ENCODE measurements around the gene SRGAP3. TPM values are rescaled to one million over a fixed set of nuclear protein-coding genes. Genes with fewer than 3 reads are reported as not detected.
A peak's percentile ranks its signal among the peaks of the same experiment; 100 is the strongest.

Gene SRGAP3
- total RNA-seq, 2 experiments from 2014 or later = 1.8 to 2.5 TPM

DNA sequence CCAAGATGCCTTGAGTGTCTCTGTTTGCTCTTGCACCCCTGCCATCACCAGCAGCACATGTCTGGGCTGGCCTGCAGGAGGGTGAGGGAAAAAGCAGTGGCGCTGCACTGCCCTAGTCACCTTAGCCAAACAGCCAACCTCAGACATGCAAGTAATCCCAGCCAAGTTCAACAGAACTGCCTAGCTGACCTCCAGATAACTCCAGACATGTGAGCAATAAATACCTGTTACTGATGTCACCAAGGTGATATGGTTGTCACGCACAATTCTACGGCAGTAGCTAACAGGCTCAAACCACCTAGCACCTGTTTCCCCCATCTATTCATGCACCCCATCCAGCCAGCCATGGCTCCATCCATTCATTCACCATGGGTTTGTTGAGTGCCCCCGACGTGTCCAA is 99.9 kb downstream of the SRGAP3 start:
- DNase-seq (no peak), ATAC-seq (no peak)
- peaks cover 13% of the 10 kb centered on the region for H3K9me3 Mint-ChIP-seq
- CTCF ChIA-PET = no interaction called here
- H3K4me3 Mint-ChIP-seq = no peak overlapping the region
- no peaks in the 10 kb centered on the region for H3K4me1 Mint-ChIP-seq (ENCODE audit: low read depth)
- peaks cover 2% of the 10 kb centered on the region for H3K27me3 Mint-ChIP-seq
- POLR2A ChIA-PET = no interaction called here
- H3K36me3 Mint-ChIP-seq (ENCODE audit: low read depth) = peaks cover 6% of the 10 kb centered on the region
- no peak overlapping the region for H3K27ac Mint-ChIP-seq
- TF ChIP-seq, protein P1, sequence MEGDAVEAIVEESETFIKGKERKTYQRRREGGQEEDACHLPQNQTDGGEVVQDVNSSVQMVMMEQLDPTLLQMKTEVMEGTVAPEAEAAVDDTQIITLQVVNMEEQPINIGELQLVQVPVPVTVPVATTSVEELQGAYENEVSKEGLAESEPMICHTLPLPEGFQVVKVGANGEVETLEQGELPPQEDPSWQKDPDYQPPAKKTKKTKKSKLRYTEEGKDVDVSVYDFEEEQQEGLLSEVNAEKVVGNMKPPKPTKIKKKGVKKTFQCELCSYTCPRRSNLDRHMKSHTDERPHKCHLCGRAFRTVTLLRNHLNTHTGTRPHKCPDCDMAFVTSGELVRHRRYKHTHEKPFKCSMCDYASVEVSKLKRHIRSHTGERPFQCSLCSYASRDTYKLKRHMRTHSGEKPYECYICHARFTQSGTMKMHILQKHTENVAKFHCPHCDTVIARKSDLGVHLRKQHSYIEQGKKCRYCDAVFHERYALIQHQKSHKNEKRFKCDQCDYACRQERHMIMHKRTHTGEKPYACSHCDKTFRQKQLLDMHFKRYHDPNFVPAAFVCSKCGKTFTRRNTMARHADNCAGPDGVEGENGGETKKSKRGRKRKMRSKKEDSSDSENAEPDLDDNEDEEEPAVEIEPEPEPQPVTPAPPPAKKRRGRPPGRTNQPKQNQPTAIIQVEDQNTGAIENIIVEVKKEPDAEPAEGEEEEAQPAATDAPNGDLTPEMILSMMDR (IDR thresholded peaks at IDR 0.05) = no peak
- intact Hi-C loops (cut with micrococcal nuclease) = no loop called here

DNA sequence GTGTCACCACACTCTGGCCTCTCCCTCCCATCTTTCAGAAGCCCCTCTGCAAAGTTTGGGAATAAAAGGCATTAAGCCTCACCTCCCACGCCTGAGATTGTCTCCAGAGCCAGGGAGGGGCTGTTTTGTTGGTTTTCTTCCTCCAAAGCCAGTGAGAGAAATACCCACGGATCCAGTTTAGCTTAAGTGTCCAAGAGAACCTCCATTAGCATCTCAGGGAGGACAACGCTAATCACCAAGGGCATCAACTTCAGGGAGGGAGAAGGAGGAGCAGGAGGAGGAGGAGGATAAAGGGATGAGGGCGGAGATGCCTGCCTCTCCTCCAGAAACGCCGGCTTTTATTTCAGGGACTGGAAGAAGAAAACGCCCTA is 101.6 kb downstream of the SRGAP3 start:
- Mint-ChIP-seq H3K9me3 (peaks cover 13% of the 10 kb centered on the region), H3K27me3 (peaks cover 2% of the 10 kb centered on the region), H3K36me3 (ENCODE audit: low read depth) (peaks cover 6% of the 10 kb centered on the region), H3K4me1 (ENCODE audit: low read depth) (no peaks in the 10 kb centered on the region), H3K4me3 (no peak overlapping the region), H3K27ac (no peak overlapping the region)
- no peak for ATAC-seq
- ChIA-PET POLR2A (no interaction called here), CTCF (no interaction called here)
- no peak for DNase-seq
- TF ChIP-seq, protein P1 (IDR thresholded peaks at IDR 0.05) = no peak
- intact Hi-C loops (cut with micrococcal nuclease) = no loop called here

DNA sequence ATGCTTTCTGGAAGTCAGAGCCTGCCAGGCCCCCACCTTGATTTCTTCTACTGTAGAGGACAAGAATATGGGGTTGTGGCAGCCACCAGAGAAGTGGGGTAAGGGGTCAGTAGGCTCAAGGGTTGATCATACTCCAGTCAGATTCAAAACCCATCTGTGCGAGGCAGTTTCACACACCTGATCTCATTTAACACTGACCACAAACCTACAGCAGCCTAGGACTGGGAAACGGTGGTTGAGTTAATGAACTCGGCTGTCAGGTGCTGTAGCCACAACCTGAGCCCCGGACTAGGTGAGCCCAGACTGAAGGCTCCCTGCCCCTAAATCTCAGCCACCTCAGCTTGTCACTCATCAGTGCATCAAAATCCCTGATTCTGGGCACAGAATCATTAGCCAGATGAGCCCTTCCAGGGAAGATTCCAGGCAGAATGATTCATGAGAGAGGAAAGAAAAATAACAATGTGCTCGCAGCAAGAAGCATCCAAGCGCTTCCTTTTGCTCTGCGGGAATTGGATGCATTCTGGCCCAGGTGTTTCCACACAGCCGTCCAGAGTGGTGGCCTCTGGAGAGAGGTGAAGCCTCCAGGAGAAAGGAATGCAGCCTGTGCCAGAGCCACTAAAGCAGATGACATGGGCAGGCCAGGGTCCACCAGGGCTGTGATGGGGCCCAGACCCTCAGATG is 102.1 kb downstream of the SRGAP3 start:
- intact Hi-C loops (cut with micrococcal nuclease) = no loop called here
- POLR2A ChIA-PET = no interaction called here
- H3K4me3 Mint-ChIP-seq = no peak overlapping the region
- no peak overlapping the region for H3K27ac Mint-ChIP-seq
- peaks cover 2% of the 10 kb centered on the region for H3K27me3 Mint-ChIP-seq
- TF ChIP-seq, protein P1 (IDR thresholded peaks at IDR 0.05) = no peak
- H3K4me1 Mint-ChIP-seq (ENCODE audit: low read depth) = no peaks in the 10 kb centered on the region
- H3K9me3 Mint-ChIP-seq = peaks cover 13% of the 10 kb centered on the region
- H3K36me3 Mint-ChIP-seq (ENCODE audit: low read depth) = peaks cover 6% of the 10 kb centered on the region
- CTCF ChIA-PET = no interaction called here
- no peak for ATAC-seq
- DNase-seq = no peak

DNA sequence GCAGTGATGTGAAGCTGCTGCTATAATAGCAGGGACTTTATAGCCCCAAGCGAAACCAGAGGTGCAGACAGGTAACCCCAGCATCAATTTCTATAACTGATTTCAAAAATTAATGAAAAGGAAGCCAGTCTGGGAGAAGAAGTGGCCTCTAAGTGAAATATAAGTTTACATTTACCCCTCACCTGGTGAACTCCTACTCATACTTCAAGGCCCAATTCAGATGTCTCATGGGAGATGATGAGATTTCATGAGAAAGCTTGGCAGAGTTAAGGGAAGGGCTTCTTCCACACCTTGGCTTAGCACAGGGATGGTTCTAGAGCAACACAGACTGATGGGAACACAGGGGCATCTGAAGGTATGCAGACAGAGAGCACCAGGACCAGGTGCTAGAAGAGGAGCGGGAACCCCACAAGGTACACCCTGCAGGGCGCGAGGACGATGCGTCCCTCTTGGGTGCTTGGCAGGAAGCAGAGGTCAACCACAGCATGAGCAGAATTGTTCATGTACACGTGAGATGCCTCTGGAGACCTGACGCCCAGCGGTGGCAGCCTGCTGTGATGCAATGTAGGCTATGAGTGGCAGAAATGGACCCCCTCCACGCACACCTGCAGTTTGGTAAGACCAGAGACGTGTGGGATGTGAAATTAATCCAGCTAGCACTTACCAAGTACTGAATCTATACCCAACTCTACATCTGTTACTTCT is 102.9 kb downstream of the SRGAP3 start:
- no peak overlapping the region for H3K27ac Mint-ChIP-seq
- peaks cover 6% of the 10 kb centered on the region for H3K36me3 Mint-ChIP-seq (ENCODE audit: low read depth)
- H3K4me1 Mint-ChIP-seq (ENCODE audit: low read depth) = no peaks in the 10 kb centered on the region
- H3K27me3 Mint-ChIP-seq = peaks cover 2% of the 10 kb centered on the region
- ATAC-seq (peak; percentile 34), DNase-seq (peak; percentile 19)
- intact Hi-C loops (cut with micrococcal nuclease) = no loop called here
- ChIA-PET POLR2A (no interaction called here), CTCF (interaction anchor here (1.0 kb wide), 1 partner anchor 102 kb away, joined by 3 read pairs; the partner anchor contains the start of gene SRGAP3)
- H3K9me3 Mint-ChIP-seq = peaks cover 11% of the 10 kb centered on the region
- TF ChIP-seq, protein P1 (IDR thresholded peaks at IDR 0.05) = no peak
- no peak overlapping the region for H3K4me3 Mint-ChIP-seq

DNA sequence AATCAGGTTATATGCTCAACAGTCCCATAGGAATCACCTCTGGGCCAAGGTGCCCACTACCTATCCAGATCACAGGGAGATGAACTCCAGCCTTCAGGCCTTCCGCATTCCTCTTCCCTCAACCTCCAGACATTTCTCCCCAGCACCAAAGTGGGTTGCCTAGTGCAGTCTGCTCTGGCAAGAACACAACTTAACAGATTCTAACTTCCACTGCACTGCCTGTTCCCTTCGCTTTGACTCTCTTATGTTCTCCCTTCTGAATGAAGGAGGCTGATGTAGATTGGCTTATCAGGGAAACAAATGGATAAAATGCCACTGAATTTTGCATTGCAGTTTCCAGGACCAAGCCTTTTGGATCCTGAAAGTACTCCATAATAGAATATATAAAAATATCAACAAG is 106.3 kb downstream of the SRGAP3 start:
- no peaks in the 10 kb centered on the region for H3K4me1 Mint-ChIP-seq (ENCODE audit: low read depth)
- TF ChIP-seq, protein P1 (IDR thresholded peaks at IDR 0.05) = no peak
- ATAC-seq (no peak), DNase-seq (no peak)
- H3K27ac Mint-ChIP-seq = no peak overlapping the region
- intact Hi-C loops (cut with micrococcal nuclease) = no loop called here
- no peaks in the 10 kb centered on the region for H3K36me3 Mint-ChIP-seq (ENCODE audit: low read depth)
- ChIA-PET CTCF (interaction anchor here (1.6 kb wide), 1 partner anchor 106 kb away, joined by 3 read pairs; the partner anchor contains the start of gene SRGAP3), POLR2A (no interaction called here)
- H3K27me3 Mint-ChIP-seq = peaks cover 12% of the 10 kb centered on the region
- peaks cover 2% of the 10 kb centered on the region for H3K9me3 Mint-ChIP-seq
- no peak overlapping the region for H3K4me3 Mint-ChIP-seq

Data from activated CD8-positive, alpha-beta T cell treated with anti-CD3 and anti-CD28 coated beads for 36 hours (primary cell).